Endothelial cell of umbilical vein (primary cell): Measurements from ENCODE around the gene TPGS2. TPM values are rescaled to one million over a fixed set of nuclear protein-coding genes. Genes with fewer than 3 reads are reported as not detected.

ENCODE experiments used
- BruUV-seq: library from RNA; stranded (reverse); fragments of 400-500 nt; replicated peaks from 2 replicates; lab custom pipeline; 2021; lab: Mats Ljungman, UMichigan
- CTCF ChIA-PET: fragments of 300-600, 350-600 bp; sonication (Branson Sonifier 250); formaldehyde crosslinking; loops from one replicate; lab custom pipeline; 2021; ENCODE audit warnings: antibody characterized with exemption, inconsistent platforms; lab: Charles Lee
- POLR2A ChIA-PET: fragments of 300-600, 350-600 bp; sonication (Branson Sonifier 250); formaldehyde crosslinking; loops from one replicate; lab custom pipeline; 2021; ENCODE audit warnings: antibody characterized with exemption, inconsistent platforms; lab: Charles Lee
- DNase-seq: peaks from one replicate; pipeline ENCODE4 v3.0.0-alpha.2; 2011; ENCODE audit warnings: low read depth, low spot score
- FAIRE-seq: peaks from 2 replicates; lab custom pipeline; 2011; peaks lifted over from hg19 to GRCh38; lab: Jason Lieb, UNC
- H2AFZ ChIP-seq: 2 replicates; pipeline ENCODE4 v1.6.0; 2012; ENCODE audit warnings: low read depth, low read length, control low read depth, inconsistent platforms
- H3K27ac ChIP-seq: 2 replicates; pipeline ENCODE4 v1.5.1; 2011; ENCODE audit warnings: low read depth, mild to moderate bottlenecking, control low read depth, low read length, moderate library complexity; ENCODE audit not compliant: insufficient read depth
- H3K27me3 ChIP-seq, 2 experiments: 2 replicates each; pipeline versions ENCODE4 v1.6.0 to v1.6.1; 2011; ENCODE audit warnings: low read length in 2 of 2, mixed read lengths in 1 of 2; ENCODE audit not compliant: control insufficient read depth in 2 of 2, insufficient read depth in 2 of 2
- H3K36me3 ChIP-seq, 2 experiments: 2 replicates in 1 of 2; 3 replicates in 1 of 2; pipeline ENCODE4 v1.5.1; 2011; ENCODE audit warnings: low read length in 2 of 2, mild to moderate bottlenecking in 1 of 2, moderate library complexity in 1 of 2; ENCODE audit not compliant: control insufficient read depth in 2 of 2, insufficient read depth in 2 of 2; ENCODE audit errors: extremely low read depth in 1 of 2
- H3K4me1 ChIP-seq: 3 replicates; pipeline ENCODE4 v1.5.1; 2011; ENCODE audit warnings: mild to moderate bottlenecking, low read length; ENCODE audit not compliant: control insufficient read depth, insufficient read depth; ENCODE audit errors: extremely low read depth
- H3K4me2 ChIP-seq: 2 replicates; pipeline ENCODE4 v1.6.1; 2011; ENCODE audit warnings: low read length, control low read depth, mixed read lengths; ENCODE audit not compliant: insufficient read depth
- H3K4me3 ChIP-seq, 3 experiments: fragments of 200-600 bp in 1 of 3; sonication (generic), shearing (Covaris generic) in 1 of 3; replicated peaks in 1 of 3; 2 replicates each; pipeline ENCODE4 v1.5.1; 2011 to 2016; ENCODE audit warnings: control low read depth in 3 of 3, low read length in 3 of 3, mild to moderate bottlenecking in 2 of 3, inconsistent platforms in 1 of 3, low read depth in 1 of 3, moderate library complexity in 1 of 3; ENCODE audit not compliant: insufficient read depth in 1 of 3
- H3K79me2 ChIP-seq: 2 replicates; pipeline ENCODE4 v1.6.0; 2012; ENCODE audit warnings: low read length, inconsistent platforms; ENCODE audit not compliant: control insufficient read depth, insufficient read depth
- H3K9ac ChIP-seq: replicated peaks from 2 replicates; pipeline ENCODE3; 2011; ENCODE audit warnings: low read length, control low read depth; ENCODE audit not compliant: insufficient read depth; ENCODE audit errors: extremely low read depth
- H3K9me1 ChIP-seq: replicated peaks from 3 replicates; pipeline ENCODE4 v1.6.0; 2011; ENCODE audit warnings: mild to moderate bottlenecking, low read length; ENCODE audit not compliant: control insufficient read depth, insufficient read depth; ENCODE audit errors: extremely low read depth
- H3K9me3 ChIP-seq: replicated peaks from 2 replicates; pipeline ENCODE4 v1.5.1; 2012; ENCODE audit warnings: low read length, inconsistent platforms; ENCODE audit not compliant: control insufficient read depth, insufficient read depth
- H4K20me1 ChIP-seq: replicated peaks from 2 replicates; pipeline ENCODE3; 2011; ENCODE audit warnings: mild to moderate bottlenecking, low read length; ENCODE audit not compliant: control insufficient read depth, insufficient read depth; ENCODE audit errors: extremely low read depth
- EZH2 ChIP-seq: IDR thresholded peaks from 2 replicates; pipeline ENCODE4 v1.6.1; 2012; ENCODE audit warnings: borderline replicate concordance, low read depth, mild to moderate bottlenecking, moderate library complexity, low read length, inconsistent platforms; ENCODE audit not compliant: severe bottlenecking
- FOS ChIP-seq: IDR thresholded peaks from 2 replicates; pipeline ENCODE4 v1.6.1; 2011; ENCODE audit warnings: mild to moderate bottlenecking, low read length, moderate library complexity, borderline replicate concordance; ENCODE audit not compliant: insufficient read depth
- GATA2 ChIP-seq: IDR thresholded peaks from 2 replicates; pipeline ENCODE4 v1.7.0; 2011; ENCODE audit warnings: low read depth, mild to moderate bottlenecking, moderate library complexity, mixed read lengths, low read length; ENCODE audit not compliant: insufficient read length, insufficient read depth
- JUN ChIP-seq: IDR thresholded peaks from 2 replicates; pipeline ENCODE4 v1.6.1; 2011; ENCODE audit warnings: borderline replicate concordance, low read depth; ENCODE audit not compliant: insufficient read length, insufficient read depth
- MAX ChIP-seq: IDR thresholded peaks from 2 replicates; pipeline ENCODE4 v1.6.1; 2011; ENCODE audit not compliant: insufficient read depth, insufficient read length
- MYC ChIP-seq: IDR thresholded peaks from one replicate; pipeline ENCODE4 v1.6.1; 2011; ENCODE audit warnings: mild to moderate bottlenecking, low read depth, low read length
- POLR2A ChIP-seq: IDR thresholded peaks from 2 replicates; pipeline ENCODE4 v1.6.1; 2012; ENCODE audit warnings: low read depth, mild to moderate bottlenecking, control low read depth, low read length
- POLR2AphosphoS5 ChIP-seq: IDR thresholded peaks from 2 replicates; pipeline ENCODE4 v1.6.1; 2012; ENCODE audit warnings: low read depth, mild to moderate bottlenecking, control low read depth, low read length, moderate library complexity; ENCODE audit not compliant: insufficient read depth
- dilution Hi-C: fragments of 300-500 bp; cut with MboI; formaldehyde crosslinking; loops from one replicate; pipeline ENCODE4 v1.15.0; 2019; ENCODE audit warnings: low sequenced_read_pairs; ENCODE audit not compliant: extremely low pct_ligation_motif_present
- intact Hi-C: fragments of 100-400 bp; cut with micrococcal nuclease; formaldehyde crosslinking; loops from one replicate; pipeline ENCODE4 v1.10.0; 2022
- polyA plus RNA-seq, 4 experiments: library from polyadenylated mRNA; depleted of rRNA in 3 of 4; stranded (reverse) in 3 of 4; unstranded in 1 of 4; fragments of >200 nt; gene quantifications; 2 replicates each; pipeline versions ENCODE4 v1.2.1 to v1.2.3, GENCODE V29; 2011 to 2012; ENCODE audit warnings: missing spikeins in 1 of 4
- total RNA-seq: library from RNA; stranded (reverse); gene quantifications from 2 replicates; pipeline ENCODE4 v1.2.3, GENCODE V29; 2021
- TF ChIP-seq, protein P1 (sequence below), 2 donors: IDR thresholded peaks; 1 replicate in 1 of 2; 2 replicates in 1 of 2; pipeline ENCODE4 v1.5.1; 2011; ENCODE audit warnings: low read length in 2 of 2, mild to moderate bottlenecking in 2 of 2, moderate library complexity in 2 of 2, control low read depth in 1 of 2, inconsistent platforms in 1 of 2, low read depth in 1 of 2; ENCODE audit not compliant: insufficient read depth in 1 of 2; ENCODE audit errors: extremely low read depth in 1 of 2

The TPGS2 gene
- total and polyA plus RNA-seq, 2 donors (not counting 3 experiments of a cell fraction or from before 2014, with no cell fraction given), result 150 to 232 TPM

DNA sequence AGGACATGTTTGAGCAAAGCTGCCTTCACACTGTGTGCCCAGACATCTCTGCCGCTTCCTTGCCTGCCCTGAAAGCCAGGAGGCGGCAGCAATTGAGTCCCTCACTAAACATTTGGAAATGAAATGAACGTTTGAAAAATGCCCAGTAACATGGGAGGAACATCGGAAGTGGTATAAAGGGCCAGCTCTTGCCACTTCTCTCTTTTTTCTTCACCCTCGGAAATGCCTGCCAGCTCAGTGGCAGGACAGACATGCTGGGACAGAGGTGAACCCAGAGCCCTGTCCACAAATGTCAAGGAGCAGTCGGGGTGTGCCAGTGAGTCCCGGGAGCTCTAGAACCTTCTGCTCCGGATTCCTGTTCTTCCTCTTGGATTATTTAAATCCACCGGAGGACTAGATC, 46.1 kb downstream of the TPGS2 start:
- H2AFZ ChIP-seq, result no peak overlapping the region
- no peak for TF ChIP-seq GATA2
- TF ChIP-seq POLR2A, result no peak
- TF ChIP-seq FOS, result no peak
- TF ChIP-seq, protein P1, sequence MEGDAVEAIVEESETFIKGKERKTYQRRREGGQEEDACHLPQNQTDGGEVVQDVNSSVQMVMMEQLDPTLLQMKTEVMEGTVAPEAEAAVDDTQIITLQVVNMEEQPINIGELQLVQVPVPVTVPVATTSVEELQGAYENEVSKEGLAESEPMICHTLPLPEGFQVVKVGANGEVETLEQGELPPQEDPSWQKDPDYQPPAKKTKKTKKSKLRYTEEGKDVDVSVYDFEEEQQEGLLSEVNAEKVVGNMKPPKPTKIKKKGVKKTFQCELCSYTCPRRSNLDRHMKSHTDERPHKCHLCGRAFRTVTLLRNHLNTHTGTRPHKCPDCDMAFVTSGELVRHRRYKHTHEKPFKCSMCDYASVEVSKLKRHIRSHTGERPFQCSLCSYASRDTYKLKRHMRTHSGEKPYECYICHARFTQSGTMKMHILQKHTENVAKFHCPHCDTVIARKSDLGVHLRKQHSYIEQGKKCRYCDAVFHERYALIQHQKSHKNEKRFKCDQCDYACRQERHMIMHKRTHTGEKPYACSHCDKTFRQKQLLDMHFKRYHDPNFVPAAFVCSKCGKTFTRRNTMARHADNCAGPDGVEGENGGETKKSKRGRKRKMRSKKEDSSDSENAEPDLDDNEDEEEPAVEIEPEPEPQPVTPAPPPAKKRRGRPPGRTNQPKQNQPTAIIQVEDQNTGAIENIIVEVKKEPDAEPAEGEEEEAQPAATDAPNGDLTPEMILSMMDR (IDR thresholded peaks at IDR 0.05; ENCODE audit: extremely low read depth in 1 of 2, insufficient read depth in 1 of 2, low read depth in 1 of 2, low read length in 2 of 2), result no peak
- TF ChIP-seq EZH2, result no peak
- TF ChIP-seq MAX, result no peak
- no peak for TF ChIP-seq JUN
- no peak for TF ChIP-seq POLR2AphosphoS5
- no peak for TF ChIP-seq MYC
- H3K4me3 ChIP-seq, result no peak overlapping the region
- no peaks in the 10 kb centered on the region for H3K27me3 ChIP-seq
- H3K9me3 ChIP-seq, result no peaks in the 10 kb centered on the region
- no peaks in the 10 kb centered on the region for H3K79me2 ChIP-seq
- DNase-seq (no peak), FAIRE-seq (no peak)
- ChIA-PET POLR2A (no interaction called here), CTCF (no interaction called here)
- intact Hi-C loops, result no loop called here
- H4K20me1 ChIP-seq, result no peaks in the 10 kb centered on the region
- no peak overlapping the region for H3K27ac ChIP-seq
- no peaks in the 10 kb centered on the region for H3K4me1 ChIP-seq
- no peaks in the 10 kb centered on the region for H3K9me1 ChIP-seq
- BruUV-seq, result no TSS peak
- H3K4me2 ChIP-seq, result no peak overlapping the region
- no peak overlapping the region for H3K9ac ChIP-seq
- dilution Hi-C loops, result no loop called here
- peaks cover 0 to 2% of the 10 kb centered on the region in 2 experiments for H3K36me3 ChIP-seq
